ENCODE data around the gene VAMP1. TPM values are rescaled to one million over a fixed set of nuclear protein-coding genes. Genes with fewer than 3 reads are reported as not detected.
"Not testable (repeated sequence)": the region's sequence is repeated elsewhere in the genome, so short reads cannot be mapped to it uniquely, and the experiment has no call there.

The VAMP1 gene
- total RNA-seq, 1 experiment from 2014 or later: 13.9 TPM

DNA sequence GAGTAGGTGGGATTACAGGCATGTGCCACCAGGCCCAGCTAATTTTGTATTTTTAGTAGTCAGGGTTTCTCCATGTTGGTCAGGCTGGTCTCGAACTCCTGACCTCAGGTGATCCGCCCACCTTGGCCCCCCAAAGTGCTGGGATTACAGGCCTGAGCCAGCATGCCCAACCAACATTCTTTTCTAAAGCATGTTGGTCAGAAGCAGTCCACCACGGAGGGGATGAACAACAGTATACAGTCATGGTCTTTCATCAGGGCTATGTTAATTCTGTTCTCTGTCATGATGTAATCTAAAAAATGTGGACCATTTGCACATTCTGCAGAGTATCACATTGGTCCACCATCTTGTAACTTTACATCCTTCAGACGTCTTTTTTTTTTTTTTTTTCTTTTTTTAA, 19.0 kb upstream of the VAMP1 start:
- Histone ChIP-seq H2AFZ (ENCODE audit: low read length) (no peak overlapping the region), H3K4me3 (ENCODE audit: low read length) (no peak overlapping the region), H3K9me3 (ENCODE audit: low read length) (no peaks in the 10 kb centered on the region), H3K9me2 (replicated peaks; ENCODE audit: low read length) (no peaks in the 10 kb centered on the region), H3K9ac (ENCODE audit: low read length) (no peak overlapping the region), H3K27me3 (ENCODE audit: low read length) (no peaks in the 10 kb centered on the region), H4K20me1 (ENCODE audit: low read length) (no peaks in the 10 kb centered on the region), H3K4me1 (ENCODE audit: insufficient read depth, low read length) (peaks cover 7% of the 10 kb centered on the region; the same call in 1 of the 2 replicates), H3K79me2 (ENCODE audit: low read length) (peaks cover 22% of the 10 kb centered on the region), H3K27ac (ENCODE audit: low read length) (no peak overlapping the region), H3K36me3 (ENCODE audit: low read depth, low read length) (no peaks in the 10 kb centered on the region; the same call in 1 of the 2 replicates), H3F3A (ENCODE audit: low read length, unreplicated experiment) (no peaks in the 10 kb centered on the region), H3K4me2 (ENCODE audit: low read length) (no peak overlapping the region)
- no TSS peak for BruUV-seq (replicated peaks)
- ATAC-seq (no peak), DNase-seq (no peak)
- POLR2A ChIA-PET (ENCODE audit: unreplicated experiment): no interaction called here
- intact Hi-C loops (cut with micrococcal nuclease): no loop called here
- CTCF ChIA-PET: interaction anchor here (0.7 kb wide), 1 partner anchor 144 kb away, joined by 4 read pairs; no protein-coding TSS in a partner anchor
- no peak for TF ChIP-seq EZH2 (IDR thresholded peaks at IDR 0.05; ENCODE audit: low read length, unreplicated experiment)
- TF ChIP-seq, protein P1, sequence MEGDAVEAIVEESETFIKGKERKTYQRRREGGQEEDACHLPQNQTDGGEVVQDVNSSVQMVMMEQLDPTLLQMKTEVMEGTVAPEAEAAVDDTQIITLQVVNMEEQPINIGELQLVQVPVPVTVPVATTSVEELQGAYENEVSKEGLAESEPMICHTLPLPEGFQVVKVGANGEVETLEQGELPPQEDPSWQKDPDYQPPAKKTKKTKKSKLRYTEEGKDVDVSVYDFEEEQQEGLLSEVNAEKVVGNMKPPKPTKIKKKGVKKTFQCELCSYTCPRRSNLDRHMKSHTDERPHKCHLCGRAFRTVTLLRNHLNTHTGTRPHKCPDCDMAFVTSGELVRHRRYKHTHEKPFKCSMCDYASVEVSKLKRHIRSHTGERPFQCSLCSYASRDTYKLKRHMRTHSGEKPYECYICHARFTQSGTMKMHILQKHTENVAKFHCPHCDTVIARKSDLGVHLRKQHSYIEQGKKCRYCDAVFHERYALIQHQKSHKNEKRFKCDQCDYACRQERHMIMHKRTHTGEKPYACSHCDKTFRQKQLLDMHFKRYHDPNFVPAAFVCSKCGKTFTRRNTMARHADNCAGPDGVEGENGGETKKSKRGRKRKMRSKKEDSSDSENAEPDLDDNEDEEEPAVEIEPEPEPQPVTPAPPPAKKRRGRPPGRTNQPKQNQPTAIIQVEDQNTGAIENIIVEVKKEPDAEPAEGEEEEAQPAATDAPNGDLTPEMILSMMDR (conservative IDR thresholded peaks at IDR 0.05; ENCODE audit: low read depth, low read length): no peak
- TF ChIP-seq EZH2phosphoT487 (IDR thresholded peaks at IDR 0.05; ENCODE audit: borderline replicate concordance, low read length): no peak

DNA sequence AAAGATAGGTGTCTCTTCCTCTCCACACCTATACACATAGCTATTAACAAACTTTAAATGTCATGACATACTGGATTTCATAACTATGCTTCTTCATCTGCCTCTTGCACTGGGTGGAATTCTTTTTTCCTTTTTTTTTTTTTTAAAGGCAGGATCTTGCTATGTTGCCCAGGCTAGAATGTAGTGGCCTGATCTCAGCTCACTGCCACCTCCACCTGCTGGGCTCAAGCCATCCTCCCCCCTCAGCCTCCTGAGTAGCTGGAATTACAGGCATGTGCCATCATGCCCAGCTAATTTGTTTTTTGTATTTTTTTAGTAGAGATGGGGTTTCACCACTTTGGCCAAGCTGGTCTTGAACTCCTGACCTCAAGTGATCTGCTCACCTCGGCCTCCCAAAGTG, 17.8 kb upstream of the VAMP1 start:
- ATAC-seq (no peak), DNase-seq (no peak)
- H3K9me3 ChIP-seq (ENCODE audit: low read length): no peaks in the 10 kb centered on the region
- TF ChIP-seq, protein P1 (conservative IDR thresholded peaks at IDR 0.05; ENCODE audit: low read depth, low read length): no peak
- TF ChIP-seq EZH2 (IDR thresholded peaks at IDR 0.05; ENCODE audit: low read length, unreplicated experiment) (no peak), EZH2phosphoT487 (IDR thresholded peaks at IDR 0.05; ENCODE audit: borderline replicate concordance, low read length) (no peak)
- H3K4me3 ChIP-seq (ENCODE audit: low read length): no peak overlapping the region
- no peaks in the 10 kb centered on the region for H3F3A ChIP-seq (ENCODE audit: low read length, unreplicated experiment)
- ChIA-PET POLR2A (ENCODE audit: unreplicated experiment) (interaction anchor here (0.7 kb wide), 1 partner anchor 46 kb away, joined by 6 read pairs; the partner anchor contains the start of gene GAPDH), CTCF (interaction anchor here (0.7 kb wide), 1 partner anchor 64 kb away, joined by 4 read pairs; no protein-coding TSS in a partner anchor)
- no peaks in the 10 kb centered on the region; the same call in 1 of the 2 replicates for H3K36me3 ChIP-seq (ENCODE audit: low read depth, low read length)
- H4K20me1 ChIP-seq (ENCODE audit: low read length): no peaks in the 10 kb centered on the region
- intact Hi-C loops (cut with micrococcal nuclease): no loop called here
- no peak overlapping the region for H3K27ac ChIP-seq (ENCODE audit: low read length)
- BruUV-seq (replicated peaks): no TSS peak
- H3K79me2 ChIP-seq (ENCODE audit: low read length): peaks cover 18% of the 10 kb centered on the region
- peaks cover 7% of the 10 kb centered on the region; the same call in 1 of the 2 replicates for H3K4me1 ChIP-seq (ENCODE audit: insufficient read depth, low read length)
- no peak overlapping the region for H3K9ac ChIP-seq (ENCODE audit: low read length)
- no peak overlapping the region for H2AFZ ChIP-seq (ENCODE audit: low read length)
- no peak overlapping the region for H3K4me2 ChIP-seq (ENCODE audit: low read length)
- H3K27me3 ChIP-seq (ENCODE audit: low read length): no peaks in the 10 kb centered on the region
- no peaks in the 10 kb centered on the region for H3K9me2 ChIP-seq (replicated peaks; ENCODE audit: low read length)

DNA sequence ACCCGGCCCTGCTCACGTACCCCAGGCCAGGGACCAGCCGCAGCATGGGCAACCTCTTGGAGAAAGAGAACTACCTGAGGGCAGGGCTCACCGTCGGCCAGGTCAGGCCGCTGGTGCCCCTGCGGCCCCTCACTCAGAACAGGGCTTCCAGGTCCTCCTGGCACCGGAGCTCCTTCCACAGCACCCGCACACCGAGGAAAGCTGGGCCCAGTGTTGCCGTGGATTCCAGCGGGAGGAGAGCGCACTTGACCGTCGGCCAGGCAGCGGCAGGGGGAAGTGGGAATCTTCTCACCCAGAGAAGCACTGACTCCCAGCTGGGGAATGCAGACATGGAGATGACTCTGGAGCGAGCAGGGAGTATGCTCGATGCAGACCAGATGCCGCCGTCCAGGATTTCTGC, 7.9 kb upstream of the VAMP1 start:
- no peaks in the 10 kb centered on the region for H3K9me2 ChIP-seq (replicated peaks; ENCODE audit: low read length)
- no peak for ATAC-seq
- H3K27me3 ChIP-seq (ENCODE audit: low read length): no peaks in the 10 kb centered on the region
- ChIA-PET CTCF (no interaction called here), POLR2A (ENCODE audit: unreplicated experiment) (no interaction called here)
- no peaks in the 10 kb centered on the region for H4K20me1 ChIP-seq (ENCODE audit: low read length)
- H3K27ac ChIP-seq (ENCODE audit: low read length): no peak overlapping the region
- intact Hi-C loops (cut with micrococcal nuclease): no loop called here
- H3K4me1 ChIP-seq (ENCODE audit: insufficient read depth, low read length): no peaks in the 10 kb centered on the region
- no peaks in the 10 kb centered on the region for H3K9me3 ChIP-seq (ENCODE audit: low read length)
- no peak overlapping the region for H3K4me2 ChIP-seq (ENCODE audit: low read length)
- BruUV-seq (replicated peaks): no TSS peak
- H3K4me3 ChIP-seq (ENCODE audit: low read length): no peak overlapping the region
- DNase-seq: no peak
- H3K36me3 ChIP-seq (ENCODE audit: low read depth, low read length): no peaks in the 10 kb centered on the region
- no peaks in the 10 kb centered on the region for H3F3A ChIP-seq (ENCODE audit: low read length, unreplicated experiment)
- H3K9ac ChIP-seq (ENCODE audit: low read length): no peak overlapping the region
- H3K79me2 ChIP-seq (ENCODE audit: low read length): no peaks in the 10 kb centered on the region
- H2AFZ ChIP-seq (ENCODE audit: low read length): no peak overlapping the region
- TF ChIP-seq EZH2 (IDR thresholded peaks at IDR 0.05; ENCODE audit: low read length, unreplicated experiment) (no peak), EZH2phosphoT487 (IDR thresholded peaks at IDR 0.05; ENCODE audit: borderline replicate concordance, low read length) (no peak)
- TF ChIP-seq, protein P1 (conservative IDR thresholded peaks at IDR 0.05; ENCODE audit: low read depth, low read length): no peak

DNA sequence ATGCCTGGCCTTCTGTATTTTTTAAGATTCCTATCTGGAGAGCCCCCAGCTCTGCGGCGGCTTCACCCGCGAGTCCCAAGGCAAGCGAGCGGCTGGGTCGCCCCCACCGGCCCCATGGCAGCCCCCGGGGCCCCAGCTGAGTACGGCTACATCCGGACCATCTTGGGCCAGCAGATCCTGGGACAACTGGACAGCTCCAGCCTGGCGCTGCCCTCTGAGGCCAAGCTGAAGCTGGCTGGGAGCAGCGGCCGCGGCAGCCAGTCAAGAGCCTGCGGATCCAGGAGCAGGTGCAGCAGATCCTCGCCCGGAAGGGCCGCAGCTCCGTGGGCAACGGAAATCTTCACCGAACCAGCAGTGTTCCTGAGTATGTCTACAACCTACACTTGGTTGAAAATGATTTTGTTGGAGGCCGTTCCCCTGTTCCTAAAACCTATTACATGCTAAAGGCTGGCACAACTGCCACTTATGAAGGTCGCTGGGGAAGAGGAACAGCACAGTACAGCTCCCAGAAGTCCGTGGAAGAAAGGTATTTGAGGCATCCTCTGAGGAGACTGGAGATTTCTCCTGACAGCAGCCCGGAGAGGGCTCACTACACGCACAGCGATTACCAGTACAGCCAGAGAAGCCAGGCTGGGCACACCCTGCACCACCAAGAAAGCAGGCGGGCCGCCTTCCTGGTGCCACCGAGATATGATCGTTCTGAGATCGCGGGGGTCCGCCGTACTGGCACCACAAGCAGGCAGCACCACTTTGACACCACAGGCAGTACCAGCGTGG, 7.3 kb upstream of the VAMP1 start:
- POLR2A ChIA-PET (ENCODE audit: unreplicated experiment); H3K9me2 ChIP-seq (replicated peaks; ENCODE audit: low read length); ATAC-seq; H3K79me2 ChIP-seq (ENCODE audit: low read length); H3K4me1 ChIP-seq (ENCODE audit: insufficient read depth, low read length); H3K9me3 ChIP-seq (ENCODE audit: low read length); BruUV-seq (replicated peaks); DNase-seq; H3K36me3 ChIP-seq (ENCODE audit: low read depth, low read length); H3K27me3 ChIP-seq (ENCODE audit: low read length); H3F3A ChIP-seq (ENCODE audit: low read length, unreplicated experiment); H3K4me3 ChIP-seq (ENCODE audit: low read length); intact Hi-C loops (cut with micrococcal nuclease); H3K27ac ChIP-seq (ENCODE audit: low read length); CTCF ChIA-PET; H2AFZ ChIP-seq (ENCODE audit: low read length); H3K4me2 ChIP-seq (ENCODE audit: low read length); H4K20me1 ChIP-seq (ENCODE audit: low read length); H3K9ac ChIP-seq (ENCODE audit: low read length): not testable (repeated sequence)
